Measurements from ENCODE around the gene CTXND1. TPM values are rescaled to one million over a fixed set of nuclear protein-coding genes. Genes with fewer than 3 reads are reported as not detected.

The CTXND1 gene
- total and polyA plus RNA-seq, 2 of the 4 experiments (the other 2 are of a cell fraction), result not detected

- BruUV-seq (replicated peaks), result no TSS peak
These were observed 65.9 kb downstream of the CTXND1 start for GRCh38 chr15:80186066-80186465.

More at GRCh38 chr15:80186066-80186465, 65.9 kb downstream of the CTXND1 start:
- H2AK5ac ChIP-seq (ENCODE audit: low read depth, low read length), result no peak overlapping the region
- H2BK5ac ChIP-seq (ENCODE audit: low read depth, low read length, poor library complexity, severe bottlenecking), result no peak overlapping the region
- H3K27ac ChIP-seq (ENCODE audit: insufficient read depth, low read length), result no peak overlapping the region
- H3K9me1 ChIP-seq (ENCODE audit: insufficient read depth, low read length), result peaks cover 18% of the 10 kb centered on the region
- H3K4me1 ChIP-seq (ENCODE audit: control insufficient read depth, insufficient read depth, low read length), result 0 out of 2 replicates have a peak, but pooled peaks cover 5% of the 10 kb centered on the region
- no peak overlapping the region for H2AFZ ChIP-seq (replicated peaks; ENCODE audit: low read length, poor library complexity)
- no peaks in the 10 kb centered on the region for H3K79me1 ChIP-seq (ENCODE audit: low read depth in 1 of 2, low read length in 2 of 2)
- H2BK15ac ChIP-seq (ENCODE audit: low read depth, low read length), result no peak overlapping the region
- H3K18ac ChIP-seq (ENCODE audit: low read depth, low read length), result no peak overlapping the region
- ChIA-PET CTCF (no interaction called here), POLR2A (ENCODE audit: unreplicated experiment) (no interaction called here)
- no peaks in the 10 kb centered on the region for H3K27me3 ChIP-seq (ENCODE audit: control insufficient read depth, insufficient read depth, low read length)
- in situ Hi-C loops (cut with MboI; ENCODE audit: low sequenced_read_pairs) (no loop called here), intact Hi-C loops (cut with micrococcal nuclease) (no loop called here), dilution Hi-C loops (cut with HindIII; ENCODE audit: low sequenced_read_pairs, unreplicated experiment) (no loop called here)
- H3K36me3 ChIP-seq (ENCODE audit: control insufficient read depth, insufficient read depth, low read length), result peaks cover 33% of the 10 kb centered on the region
- H3K14ac ChIP-seq (replicated peaks; ENCODE audit: low read depth, low read length), result no peak overlapping the region
- 92% methylated on average over 4 of the region's 7 CpGs; no CpG with 5 or more reads in 1 of the 2 experiments for WGBS, 2 experiments (ENCODE audit: extremely low coverage in 2 of 2, insufficient read length in 1 of 2)
- no peak for DNase-seq
- no peak overlapping the region for H3K9ac ChIP-seq (ENCODE audit: low read depth, low read length)
- H3K56ac ChIP-seq (ENCODE audit: extremely low read depth, insufficient read depth, low read length), result no peak overlapping the region
- no peaks in the 10 kb centered on the region for H4K20me1 ChIP-seq (ENCODE audit: insufficient read depth, low read length)
- H4K8ac ChIP-seq (ENCODE audit: low read depth in 2 of 2, low read length in 2 of 2), result no peak overlapping the region
- no peaks in the 10 kb centered on the region for H3K9me3 ChIP-seq (ENCODE audit: control insufficient read depth, insufficient read depth, low read length)
- no peak overlapping the region for H2AK9ac ChIP-seq (replicated peaks; ENCODE audit: low read depth, low read length, poor library complexity)
- no peak overlapping the region for H3K4ac ChIP-seq (ENCODE audit: low read depth, low read length)
- no peak overlapping the region for H3K23ac ChIP-seq (ENCODE audit: low read depth, low read length)
- H4K91ac ChIP-seq (ENCODE audit: insufficient read depth, low read depth, low read length), result no peak overlapping the region
- no peak overlapping the region for H2BK20ac ChIP-seq (ENCODE audit: low read depth, low read length)
- no peak overlapping the region for H4K5ac ChIP-seq (ENCODE audit: low read depth, low read length)
- TF ChIP-seq CHD1 (IDR thresholded peaks at IDR 0.05; ENCODE audit: low read depth, low read length), result no peak
- no peak for TF ChIP-seq BHLHE40 (IDR thresholded peaks at IDR 0.05; ENCODE audit: low read depth, low read length)
- no peak for TF ChIP-seq RCOR1 (IDR thresholded peaks at IDR 0.05; ENCODE audit: insufficient replicate concordance, low read length)
- TF ChIP-seq CTCF (conservative IDR thresholded peaks at IDR 0.05; ENCODE audit: low read depth, low read length), result no peak
- no peak for TF ChIP-seq ELK1 (IDR thresholded peaks at IDR 0.05; ENCODE audit: borderline replicate concordance, low read depth, low read length)
- TF ChIP-seq MAZ (IDR thresholded peaks at IDR 0.05; ENCODE audit: borderline replicate concordance, low read depth, low read length), result no peak
- no peak for TF ChIP-seq CEBPB (IDR thresholded peaks at IDR 0.05; ENCODE audit: low read depth, low read length)
- TF ChIP-seq SMC3 (IDR thresholded peaks at IDR 0.05; ENCODE audit: low read depth, low read length), result no peak
- TF ChIP-seq MXI1 (IDR thresholded peaks at IDR 0.05; ENCODE audit: borderline replicate concordance, low read depth, low read length), result no peak
- no peak for TF ChIP-seq NFE2L2 (IDR thresholded peaks at IDR 0.05; ENCODE audit: low read depth, low read length)
- TF ChIP-seq FOS (IDR thresholded peaks at IDR 0.05; ENCODE audit: low read depth, low read length), result no peak
- H3K4me2 ChIP-seq (ENCODE audit: low read depth, low read length), result no peak overlapping the region
- H2BK120ac ChIP-seq (ENCODE audit: low read depth, low read length), result no peak overlapping the region
- no peak for ATAC-seq (ENCODE audit: low read depth)
- H3K4me3 ChIP-seq (ENCODE audit: insufficient read depth, low read depth, low read length), result no peak overlapping the region

All from IMR-90 (cell line).